ENCODE results near the gene CD74. TPM values are rescaled to one million over a fixed set of nuclear protein-coding genes. Genes with fewer than 3 reads are reported as not detected.

Gene CD74
- total and polyA plus RNA-seq, 2 of the 8 experiments (the other 6 are each of a cell fraction or from before 2014, with no cell fraction given): 45.9 to 61.0 TPM

GRCh38 chr5:150457562-150458240 lies 45.0 kb upstream of the CD74 start (continued):
- TF ChIP-seq JUND (IDR thresholded peaks at IDR 0.05; ENCODE audit: low read length) (no peak), NRF1 (IDR thresholded peaks at IDR 0.05; ENCODE audit: low read depth, low read length) (no peak), PHF8 (conservative IDR thresholded peaks at IDR 0.05; ENCODE audit: low read depth, low read length) (no peak), GTF2F1 (IDR thresholded peaks at IDR 0.05; ENCODE audit: borderline replicate concordance, low read depth, low read length) (no peak), KDM5A (IDR thresholded peaks at IDR 0.05; ENCODE audit: low read length) (no peak), EP300 (IDR thresholded peaks at IDR 0.05; ENCODE audit: borderline replicate concordance in 1 of 2, low read depth in 2 of 2, low read length in 2 of 2) (no peak)
